ENCODE results near the gene PLCL1. TPM values are rescaled to one million over a fixed set of nuclear protein-coding genes. Genes with fewer than 3 reads are reported as not detected.

Gene PLCL1
- total RNA-seq, 1 experiment from 2014 or later, result not detected

DNA sequence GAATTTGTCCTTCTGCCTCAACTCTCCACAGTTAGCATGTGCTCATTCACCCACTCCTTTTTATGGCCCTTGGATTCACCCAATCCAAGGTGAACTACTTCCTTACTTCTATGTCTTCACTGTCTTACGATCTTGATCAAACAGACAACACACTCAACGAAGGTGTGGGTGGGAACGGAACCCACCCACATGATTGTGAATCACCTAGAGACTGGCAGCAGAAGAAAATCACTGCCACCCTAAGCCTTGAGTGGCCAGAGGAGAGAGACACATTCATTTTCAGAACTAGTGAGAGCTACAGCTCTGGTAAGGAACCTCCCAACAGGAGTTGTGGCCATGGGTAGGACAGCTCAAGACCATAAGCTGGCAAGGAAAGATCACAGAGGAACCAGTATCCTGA lies 194.3 kb downstream of the PLCL1 start:
- no peak overlapping the region for H2AFZ ChIP-seq
- TF ChIP-seq, protein P1, sequence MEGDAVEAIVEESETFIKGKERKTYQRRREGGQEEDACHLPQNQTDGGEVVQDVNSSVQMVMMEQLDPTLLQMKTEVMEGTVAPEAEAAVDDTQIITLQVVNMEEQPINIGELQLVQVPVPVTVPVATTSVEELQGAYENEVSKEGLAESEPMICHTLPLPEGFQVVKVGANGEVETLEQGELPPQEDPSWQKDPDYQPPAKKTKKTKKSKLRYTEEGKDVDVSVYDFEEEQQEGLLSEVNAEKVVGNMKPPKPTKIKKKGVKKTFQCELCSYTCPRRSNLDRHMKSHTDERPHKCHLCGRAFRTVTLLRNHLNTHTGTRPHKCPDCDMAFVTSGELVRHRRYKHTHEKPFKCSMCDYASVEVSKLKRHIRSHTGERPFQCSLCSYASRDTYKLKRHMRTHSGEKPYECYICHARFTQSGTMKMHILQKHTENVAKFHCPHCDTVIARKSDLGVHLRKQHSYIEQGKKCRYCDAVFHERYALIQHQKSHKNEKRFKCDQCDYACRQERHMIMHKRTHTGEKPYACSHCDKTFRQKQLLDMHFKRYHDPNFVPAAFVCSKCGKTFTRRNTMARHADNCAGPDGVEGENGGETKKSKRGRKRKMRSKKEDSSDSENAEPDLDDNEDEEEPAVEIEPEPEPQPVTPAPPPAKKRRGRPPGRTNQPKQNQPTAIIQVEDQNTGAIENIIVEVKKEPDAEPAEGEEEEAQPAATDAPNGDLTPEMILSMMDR (conservative IDR thresholded peaks at IDR 0.05), result no peak
- no peak for TF ChIP-seq EZH2 (IDR thresholded peaks at IDR 0.05; ENCODE audit: low read depth)
- H3K4me3 ChIP-seq, result no peak overlapping the region
- no peaks in the 10 kb centered on the region for H3K9me2 ChIP-seq (ENCODE audit: insufficient read depth)
- no peaks in the 10 kb centered on the region for H3K79me2 ChIP-seq (ENCODE audit: low read depth)
- intact Hi-C loops (cut with micrococcal nuclease; ENCODE audit: unreplicated experiment), result loop anchor here (5.0 kb wide), 1 partner anchor 366 kb away; no protein-coding TSS in a partner anchor
- no TSS peak for BruUV-seq (replicated peaks)
- H3K27me3 ChIP-seq (ENCODE audit: insufficient read depth, low read depth), result no peaks in the 10 kb centered on the region
- no peaks in the 10 kb centered on the region for H3K36me3 ChIP-seq (ENCODE audit: low read depth)
- ChIA-PET CTCF (no interaction called here), POLR2A (ENCODE audit: unreplicated experiment) (no interaction called here)
- no peak overlapping the region for H3K4me2 ChIP-seq
- H3K9me3 ChIP-seq (ENCODE audit: insufficient read depth, low read depth), result no peaks in the 10 kb centered on the region
- H3K27ac ChIP-seq, result no peak overlapping the region
- no peaks in the 10 kb centered on the region for H3F3A ChIP-seq (ENCODE audit: insufficient read depth, low read depth)
- DNase-seq, result no peak
- H3K4me1 ChIP-seq (replicated peaks; ENCODE audit: insufficient read depth), result no peaks in the 10 kb centered on the region
- no peaks in the 10 kb centered on the region for H4K20me1 ChIP-seq (ENCODE audit: insufficient read depth)

DNA sequence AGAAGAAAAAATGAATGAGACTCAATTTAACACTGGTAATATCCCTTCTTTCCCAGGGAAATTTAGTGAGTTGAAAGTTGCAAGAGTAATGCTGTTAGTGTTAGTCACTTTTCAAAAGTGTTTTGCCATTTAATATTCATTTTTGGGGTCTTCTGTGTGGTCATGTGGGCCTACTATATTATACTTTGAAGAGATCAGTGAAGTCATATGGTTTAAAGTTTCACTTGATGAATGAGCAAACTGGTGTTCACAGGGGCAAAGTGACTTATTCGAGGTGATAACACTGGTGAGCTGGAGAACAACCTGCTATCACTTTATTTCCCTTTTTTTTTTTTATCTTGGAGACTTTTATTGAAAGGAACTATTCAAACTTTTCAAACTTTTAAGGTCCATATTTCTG lies 196.0 kb downstream of the PLCL1 start:
- H4K20me1 ChIP-seq (ENCODE audit: insufficient read depth), result no peaks in the 10 kb centered on the region
- H3K27me3 ChIP-seq (ENCODE audit: insufficient read depth, low read depth), result no peaks in the 10 kb centered on the region
- CTCF ChIA-PET, result no interaction called here
- no TSS peak for BruUV-seq (replicated peaks)
- TF ChIP-seq, protein P1 (conservative IDR thresholded peaks at IDR 0.05), result no peak
- TF ChIP-seq EZH2 (IDR thresholded peaks at IDR 0.05; ENCODE audit: low read depth), result no peak
- H3K27ac ChIP-seq, result no peak overlapping the region
- H3K79me2 ChIP-seq (ENCODE audit: low read depth), result no peaks in the 10 kb centered on the region
- intact Hi-C loops (cut with micrococcal nuclease; ENCODE audit: unreplicated experiment), result no loop called here
- no peak for DNase-seq
- H3K4me2 ChIP-seq, result no peak overlapping the region
- no peaks in the 10 kb centered on the region for H3K4me1 ChIP-seq (replicated peaks; ENCODE audit: insufficient read depth)
- no peaks in the 10 kb centered on the region for H3K9me2 ChIP-seq (ENCODE audit: insufficient read depth)
- no peaks in the 10 kb centered on the region for H3K36me3 ChIP-seq (ENCODE audit: low read depth)
- no peak overlapping the region for H3K4me3 ChIP-seq
- H3F3A ChIP-seq (ENCODE audit: insufficient read depth, low read depth), result no peaks in the 10 kb centered on the region
- POLR2A ChIA-PET (ENCODE audit: unreplicated experiment), result no interaction called here
- H3K9me3 ChIP-seq (ENCODE audit: insufficient read depth, low read depth), result no peaks in the 10 kb centered on the region
- H2AFZ ChIP-seq, result no peak overlapping the region

DNA sequence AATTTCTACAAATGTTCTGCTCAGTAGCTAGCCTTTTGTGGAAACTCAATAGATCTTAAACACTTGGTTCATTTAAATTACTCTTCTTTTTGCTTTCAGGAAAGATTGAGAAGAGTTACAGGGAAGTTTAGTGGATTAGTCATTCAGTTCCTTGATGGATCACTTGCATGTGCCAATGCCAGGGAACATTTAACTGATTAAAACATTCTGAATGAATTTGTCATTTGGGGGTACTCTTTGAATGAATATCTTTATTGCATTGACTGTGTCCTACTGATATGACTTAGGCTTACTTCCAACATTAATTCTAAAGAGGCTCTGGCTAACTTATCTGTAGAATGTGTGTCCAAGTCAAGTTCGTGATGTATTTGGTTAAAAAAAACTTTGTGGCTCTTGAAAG lies 199.8 kb downstream of the PLCL1 start:
- DNase-seq, result no peak
- intact Hi-C loops (cut with micrococcal nuclease; ENCODE audit: unreplicated experiment), result no loop called here
- Histone ChIP-seq H3K79me2 (ENCODE audit: low read depth) (no peaks in the 10 kb centered on the region), H3K4me1 (replicated peaks; ENCODE audit: insufficient read depth) (no peaks in the 10 kb centered on the region), H3K27me3 (ENCODE audit: insufficient read depth, low read depth) (no peaks in the 10 kb centered on the region), H2AFZ (no peak overlapping the region), H4K20me1 (ENCODE audit: insufficient read depth) (no peaks in the 10 kb centered on the region), H3K36me3 (ENCODE audit: low read depth) (no peaks in the 10 kb centered on the region), H3K9me3 (ENCODE audit: insufficient read depth, low read depth) (no peaks in the 10 kb centered on the region), H3K4me3 (no peak overlapping the region), H3K9me2 (ENCODE audit: insufficient read depth) (no peaks in the 10 kb centered on the region), H3K27ac (no peak overlapping the region), H3F3A (ENCODE audit: insufficient read depth, low read depth) (no peaks in the 10 kb centered on the region), H3K4me2 (no peak overlapping the region)
- ChIA-PET POLR2A (ENCODE audit: unreplicated experiment) (no interaction called here), CTCF (no interaction called here)
- BruUV-seq (replicated peaks), result no TSS peak
- TF ChIP-seq, protein P1 (conservative IDR thresholded peaks at IDR 0.05), result no peak
- TF ChIP-seq EZH2 (IDR thresholded peaks at IDR 0.05; ENCODE audit: low read depth), result no peak

All from PC-9 (cell line).